Left lung (tissue), 10 donors: ENCODE results near the gene KLRF2. TPM values are rescaled to one million over a fixed set of nuclear protein-coding genes. Genes with fewer than 3 reads are reported as not detected.

Experiments
- ATAC-seq: fragments of 200-7000 bp; cut with Tn5 transposase; one replicate; pipeline ENCODE4 v1.9.1; 2020; ENCODE audit warnings: moderate library complexity
- DNase-seq, 4 donors: peaks; one replicate each; pipeline ENCODE4 v3.0.0-alpha.2; 2013 to 2020
- H3K27ac ChIP-seq, 2 donors: fragments of 200-600 bp; sonication (generic) in 1 of 2; one replicate each; pipeline versions ENCODE4 v1.5.0 to v1.8.0; 2020 to 2021
- H3K27me3 ChIP-seq, 2 donors: fragments of 200-600 bp; sonication (generic) in 1 of 2; one replicate each; pipeline versions ENCODE4 v1.5.0 to v1.8.0; 2020 to 2021
- H3K36me3 ChIP-seq, 2 donors: fragments of 200-600 bp; sonication (generic) in 1 of 2; one replicate each; pipeline versions ENCODE4 v1.5.0 to v1.8.0; 2020 to 2021
- H3K4me1 ChIP-seq, 2 donors: fragments of 200-600 bp; one replicate each; pipeline ENCODE4 v1.8.0; 2021
- H3K4me3 ChIP-seq, 2 donors: fragments of 200-600 bp; sonication (generic) in 1 of 2; one replicate each; pipeline versions ENCODE4 v1.5.0 to v1.8.0; 2020 to 2021; ENCODE audit warnings: mild to moderate bottlenecking in 1 of 2
- H3K9me3 ChIP-seq, 2 donors: fragments of 200-600 bp; sonication (generic) in 1 of 2; one replicate each; pipeline versions ENCODE4 v1.5.0 to v1.8.0; 2020 to 2021
- CTCF ChIP-seq, 2 donors: fragments of 200-600 bp; sonication (generic) in 1 of 2; IDR thresholded peaks; one replicate each; pipeline versions ENCODE4 v1.5.0 to v1.8.0; 2021; ENCODE audit warnings: antibody characterized with exemption in 2 of 2
- intact Hi-C, 2 donors: fragments of 100-400 bp; cut with DNase I; formaldehyde crosslinking; loops; one replicate each; pipeline versions ENCODE4 v1.11.2 to v1.14.2; 2022
- polyA plus RNA-seq, 6 donors: library from polyadenylated mRNA; unstranded; fragments of 120-200 nt; gene quantifications; one replicate each; pipeline ENCODE4 v1.2.1, GENCODE V29; 2013; ENCODE audit not compliant: insufficient read length in 6 of 6
- total RNA-seq, 2 donors: library from RNA; stranded (reverse); fragmentation: NEBNext Ultra II Directional; extraction: Animal tissue kit (Norgen Biotek cat#: 25700); gene quantifications; one replicate each; pipeline ENCODE4 v1.2.1, GENCODE V29; 2021
- donor health status: DM: no; HTN: yes; CAD: no.
- donor health status: DM: no; HTN: no; CAD: no.

The KLRF2 gene
- total and polyA plus RNA-seq, 8 donors = not detected

GRCh38 chr12:9932270-9932669 is 51.0 kb downstream of the KLRF2 start, which contains the start of gene CLEC2A:
Gene CLEC2A, minus strand, starts transcription at chr12:9932370. Its CDS starts 41 bp downstream, at chr12:9932329.
- intact Hi-C loops = no loop called here
- H3K27me3 ChIP-seq = no peaks in the 10 kb centered on the region
- H3K4me1 ChIP-seq = no peaks in the 10 kb centered on the region
- no peaks in the 10 kb centered on the region for H3K36me3 ChIP-seq
- no peak for DNase-seq
- no peaks in the 10 kb centered on the region for H3K9me3 ChIP-seq
- no peak within 1 kb of the TSS for H3K4me3 ChIP-seq
- no peak for ATAC-seq
- H3K27ac ChIP-seq = no peak within 1 kb of the TSS
- TF ChIP-seq CTCF (IDR thresholded peaks at IDR 0.05) = no peak

- Histone ChIP-seq H3K4me1 (no peaks in the 10 kb centered on the region), H3K9me3 (no peaks in the 10 kb centered on the region), H3K27me3 (no peaks in the 10 kb centered on the region), H3K4me3 (no peak overlapping the region), H3K27ac (no peak overlapping the region), H3K36me3 (no peaks in the 10 kb centered on the region)
- no peak for TF ChIP-seq CTCF (IDR thresholded peaks at IDR 0.05)
- intact Hi-C loops = no loop called here
- ATAC-seq (no peak), DNase-seq (no peak)
These were observed 52.7 kb downstream of the KLRF2 start for GRCh38 chr12:9933958-9934357.

- Histone ChIP-seq H3K27ac (no peak overlapping the region), H3K4me1 (no peaks in the 10 kb centered on the region), H3K36me3 (no peaks in the 10 kb centered on the region), H3K9me3 (no peaks in the 10 kb centered on the region), H3K4me3 (no peak overlapping the region), H3K27me3 (no peaks in the 10 kb centered on the region)
- ATAC-seq = no peak
- no peak for TF ChIP-seq CTCF (IDR thresholded peaks at IDR 0.05)
- no peak for DNase-seq
- intact Hi-C loops = no loop called here
These were observed 53.7 kb downstream of the KLRF2 start for GRCh38 chr12:9935026-9935425.

- Histone ChIP-seq H3K4me1 (no peaks in the 10 kb centered on the region), H3K27me3 (no peaks in the 10 kb centered on the region), H3K27ac (no peak overlapping the region), H3K9me3 (no peaks in the 10 kb centered on the region), H3K36me3 (no peaks in the 10 kb centered on the region), H3K4me3 (no peak overlapping the region)
- TF ChIP-seq CTCF (IDR thresholded peaks at IDR 0.05) = no peak
- intact Hi-C loops = no loop called here
- no peak for ATAC-seq
- no peak for DNase-seq
These were observed 55.3 kb downstream of the KLRF2 start for GRCh38 chr12:9936591-9936990.

GRCh38 chr12:9940375-9940774 is 59.1 kb downstream of the KLRF2 start:
- Histone ChIP-seq H3K36me3 (no peaks in the 10 kb centered on the region), H3K9me3 (no peaks in the 10 kb centered on the region), H3K4me3 (no peak overlapping the region), H3K27me3 (peaks cover 0 to 11% of the 10 kb centered on the region in 2 donors), H3K27ac (no peak overlapping the region), H3K4me1 (peaks cover 0 to 10% of the 10 kb centered on the region in 2 donors)
- DNase-seq (no peak), ATAC-seq (no peak)
- TF ChIP-seq CTCF (IDR thresholded peaks at IDR 0.05) = no peak
- intact Hi-C loops = no loop called here
